ENCODE measurements around the gene LGALS4. TPM values are rescaled to one million over a fixed set of nuclear protein-coding genes. Genes with fewer than 3 reads are reported as not detected.
A peak's percentile ranks its signal among the peaks of the same experiment; 100 is the strongest.
"Not testable (repeated sequence)": the region's sequence is repeated elsewhere in the genome, so short reads cannot be mapped to it uniquely, and the experiment has no call there.

LGALS4 gene
- total and polyA plus RNA-seq, 2 donors from 2014 or later = 1.2 to 12.2 TPM

DNA sequence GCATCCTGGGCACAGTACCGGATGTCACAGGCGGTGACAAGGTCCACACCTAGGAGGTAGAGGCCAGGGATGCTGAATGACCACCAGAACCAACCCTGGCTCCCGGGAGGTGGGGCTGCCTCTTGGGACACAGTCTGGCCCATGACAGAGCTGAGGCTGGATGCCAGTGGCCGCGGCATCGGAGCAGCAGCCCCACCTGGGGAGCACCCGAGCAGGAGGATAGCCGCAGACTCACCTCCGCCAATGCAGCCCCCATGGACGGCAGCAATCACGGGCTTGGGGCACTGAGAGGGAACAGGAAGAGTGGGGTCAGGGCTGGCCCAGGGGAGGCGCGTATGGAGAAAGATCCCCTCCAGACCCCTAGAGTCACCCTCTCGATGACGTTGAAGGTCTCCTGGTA lies 4.3 kb upstream of the LGALS4 start:
- intact Hi-C loops (cut with DNase I) = no loop called here
- Histone ChIP-seq H3K9me3 (ENCODE audit: control insufficient read depth in 2 of 3, insufficient read depth in 1 of 3, low read length in 3 of 3) (no peaks in the 10 kb centered on the region), H3K36me3 (ENCODE audit: control insufficient read depth in 2 of 3, insufficient read depth in 3 of 3, low read length in 3 of 3) (peaks cover 0 to 17% (median 15%) of the 10 kb centered on the region in 3 donors), H3K9ac (ENCODE audit: low read length in 3 of 3) (no peak overlapping the region), H3K27ac (ENCODE audit: low read depth in 2 of 2, low read length in 2 of 2) (no peak overlapping the region), H3K4me1 (ENCODE audit: control insufficient read depth in 2 of 3, insufficient read depth in 2 of 3, low read depth in 1 of 3, low read length in 3 of 3) (peaks cover 0 to 6% (median 4%) of the 10 kb centered on the region in 3 donors), H3K27me3 (ENCODE audit: control insufficient read depth, insufficient read depth, low read length) (no peaks in the 10 kb centered on the region), H3K4me3 (ENCODE audit: low read length in 3 of 3) (no peak overlapping the region)
- FAIRE-seq (no peak), DNase-seq (peak in 1 of 5 donors; percentile 61)
- TF ChIP-seq CTCF (IDR thresholded peaks at IDR 0.05; ENCODE audit: borderline replicate concordance, extremely low read depth, insufficient read depth) = no peak

- FAIRE-seq = no peak
- H3K9me3 ChIP-seq (ENCODE audit: control insufficient read depth in 2 of 3, insufficient read depth in 1 of 3, low read length in 3 of 3) = no peaks in the 10 kb centered on the region
- intact Hi-C loops (cut with DNase I) = no loop called here
- H3K27me3 ChIP-seq (ENCODE audit: control insufficient read depth, insufficient read depth, low read length) = no peaks in the 10 kb centered on the region
- H3K27ac ChIP-seq (ENCODE audit: low read depth in 2 of 2, low read length in 2 of 2) = no peak overlapping the region
- H3K9ac ChIP-seq (ENCODE audit: low read length in 3 of 3) = no peak overlapping the region
- peak in 1 of 5 donors; percentile 57 for DNase-seq
- no peak for TF ChIP-seq CTCF (IDR thresholded peaks at IDR 0.05; ENCODE audit: borderline replicate concordance, extremely low read depth, insufficient read depth)
- peaks cover 0 to 17% (median 15%) of the 10 kb centered on the region in 3 donors for H3K36me3 ChIP-seq (ENCODE audit: control insufficient read depth in 2 of 3, insufficient read depth in 3 of 3, low read length in 3 of 3)
- peaks cover 0 to 6% (median 4%) of the 10 kb centered on the region in 3 donors for H3K4me1 ChIP-seq (ENCODE audit: control insufficient read depth in 2 of 3, insufficient read depth in 2 of 3, low read depth in 1 of 3, low read length in 3 of 3)
- H3K4me3 ChIP-seq (ENCODE audit: low read length in 3 of 3) = no peak overlapping the region
Observed at GRCh38 chr19:38816131-38816750, 3.5 kb upstream of the LGALS4 start.

DNA sequence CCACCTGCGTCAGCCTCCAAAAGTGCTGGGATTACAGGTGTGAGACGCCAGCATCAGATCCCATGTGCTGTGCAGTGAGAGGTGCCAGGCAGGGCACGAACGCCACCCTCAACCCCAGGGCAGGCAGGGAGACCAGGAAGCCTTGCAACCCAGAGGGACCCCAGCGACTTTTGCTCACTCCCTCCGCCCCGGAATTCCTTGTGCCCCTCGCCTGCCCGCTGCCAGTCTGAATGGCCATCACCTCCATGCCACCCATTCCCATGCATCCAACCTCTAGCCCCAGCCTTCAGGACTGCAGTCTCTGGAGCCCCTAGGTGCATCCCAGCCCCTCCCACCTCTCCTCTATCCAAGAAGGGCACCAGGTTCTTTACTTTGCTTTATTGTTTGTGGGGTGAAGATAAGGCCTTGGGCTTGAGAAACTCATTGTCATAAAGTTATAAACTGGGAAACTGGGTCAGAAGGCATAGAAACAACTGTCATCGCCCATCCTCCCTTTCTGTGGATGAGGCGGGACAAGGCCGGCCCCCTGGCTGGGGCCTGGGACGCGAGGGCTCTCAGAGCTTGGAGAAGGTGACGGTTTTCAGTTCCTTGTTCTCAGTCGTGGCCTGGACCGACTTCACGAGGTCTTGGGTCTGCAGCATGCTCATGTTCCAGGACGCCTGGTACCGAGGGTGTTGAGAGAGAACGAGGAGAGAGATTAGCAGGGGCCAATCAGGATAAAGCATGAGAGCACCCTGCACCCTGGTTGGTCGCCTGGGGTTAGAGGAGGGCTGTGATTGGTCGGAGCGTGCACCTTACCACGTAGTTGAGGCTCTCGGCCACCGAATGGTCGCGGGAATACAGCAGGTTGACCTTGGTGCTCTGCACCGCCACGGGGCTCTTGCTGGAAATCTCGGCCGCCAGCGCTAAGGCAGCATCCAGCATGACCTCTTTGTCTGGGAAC lies 2.6 kb upstream of the LGALS4 start:
- no peak overlapping the region for H3K27ac ChIP-seq (ENCODE audit: low read depth in 2 of 2, low read length in 2 of 2)
- peaks cover 0 to 6% (median 4%) of the 10 kb centered on the region in 3 donors for H3K4me1 ChIP-seq (ENCODE audit: control insufficient read depth in 2 of 3, insufficient read depth in 2 of 3, low read depth in 1 of 3, low read length in 3 of 3)
- H3K36me3 ChIP-seq (ENCODE audit: control insufficient read depth in 2 of 3, insufficient read depth in 3 of 3, low read length in 3 of 3) = peaks cover 0 to 17% (median 15%) of the 10 kb centered on the region in 3 donors
- no peak for FAIRE-seq
- H3K9me3 ChIP-seq (ENCODE audit: control insufficient read depth in 2 of 3, insufficient read depth in 1 of 3, low read length in 3 of 3) = no peaks in the 10 kb centered on the region
- no peak for TF ChIP-seq CTCF (IDR thresholded peaks at IDR 0.05; ENCODE audit: borderline replicate concordance, extremely low read depth, insufficient read depth)
- no peak overlapping the region for H3K4me3 ChIP-seq (ENCODE audit: low read length in 3 of 3)
- H3K9ac ChIP-seq (ENCODE audit: low read length in 3 of 3) = no peak overlapping the region
- DNase-seq = peak in 1 of 5 donors; percentile 73
- H3K27me3 ChIP-seq (ENCODE audit: control insufficient read depth, insufficient read depth, low read length) = no peaks in the 10 kb centered on the region
- intact Hi-C loops (cut with DNase I) = no loop called here

DNA sequence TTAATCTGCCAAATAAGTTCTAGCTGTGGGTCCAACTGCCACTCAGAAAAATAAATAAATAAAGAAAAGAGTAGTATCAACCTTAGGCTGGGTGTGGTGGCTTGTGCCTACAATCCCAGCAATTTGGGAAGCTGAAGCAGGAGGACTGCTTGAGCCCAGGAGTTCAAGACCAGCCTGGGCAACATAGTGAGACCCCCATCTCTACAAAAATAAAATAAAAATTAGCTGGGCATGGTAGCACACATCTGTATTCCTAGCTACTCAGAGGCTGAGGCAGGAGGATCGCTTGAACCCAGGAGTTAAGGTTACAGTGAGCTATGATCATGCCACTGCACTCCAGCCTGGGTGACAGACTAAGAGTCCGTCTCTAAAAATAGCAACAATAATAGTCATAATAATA lies 1.2 kb upstream of the LGALS4 start:
- peaks cover 0 to 17% (median 15%) of the 10 kb centered on the region in 3 donors for H3K36me3 ChIP-seq (ENCODE audit: control insufficient read depth in 2 of 3, insufficient read depth in 3 of 3, low read length in 3 of 3)
- H3K27ac ChIP-seq (ENCODE audit: low read depth in 2 of 2, low read length in 2 of 2); H3K9ac ChIP-seq (ENCODE audit: low read length in 3 of 3); H3K4me1 ChIP-seq (ENCODE audit: control insufficient read depth in 2 of 3, insufficient read depth in 2 of 3, low read depth in 1 of 3, low read length in 3 of 3); H3K27me3 ChIP-seq (ENCODE audit: control insufficient read depth, insufficient read depth, low read length); DNase-seq; H3K4me3 ChIP-seq (ENCODE audit: low read length in 3 of 3); FAIRE-seq; H3K9me3 ChIP-seq (ENCODE audit: control insufficient read depth in 2 of 3, insufficient read depth in 1 of 3, low read length in 3 of 3); intact Hi-C loops (cut with DNase I): not testable (repeated sequence)

Measured in kidney (tissue), 14 donors.